GM21367 (cell line): Measurements from ENCODE around the gene SV2C.
"Not testable (repeated sequence)": the region's sequence is repeated elsewhere in the genome, so short reads cannot be mapped to it uniquely, and the experiment has no call there.

Experiments used
- ATAC-seq: cut with Tn5 transposase; IDR thresholded peaks from one replicate; pipeline ENCODE4 v1.9.1; 2021; ENCODE audit not compliant: unreplicated experiment

The SV2C gene

DNA sequence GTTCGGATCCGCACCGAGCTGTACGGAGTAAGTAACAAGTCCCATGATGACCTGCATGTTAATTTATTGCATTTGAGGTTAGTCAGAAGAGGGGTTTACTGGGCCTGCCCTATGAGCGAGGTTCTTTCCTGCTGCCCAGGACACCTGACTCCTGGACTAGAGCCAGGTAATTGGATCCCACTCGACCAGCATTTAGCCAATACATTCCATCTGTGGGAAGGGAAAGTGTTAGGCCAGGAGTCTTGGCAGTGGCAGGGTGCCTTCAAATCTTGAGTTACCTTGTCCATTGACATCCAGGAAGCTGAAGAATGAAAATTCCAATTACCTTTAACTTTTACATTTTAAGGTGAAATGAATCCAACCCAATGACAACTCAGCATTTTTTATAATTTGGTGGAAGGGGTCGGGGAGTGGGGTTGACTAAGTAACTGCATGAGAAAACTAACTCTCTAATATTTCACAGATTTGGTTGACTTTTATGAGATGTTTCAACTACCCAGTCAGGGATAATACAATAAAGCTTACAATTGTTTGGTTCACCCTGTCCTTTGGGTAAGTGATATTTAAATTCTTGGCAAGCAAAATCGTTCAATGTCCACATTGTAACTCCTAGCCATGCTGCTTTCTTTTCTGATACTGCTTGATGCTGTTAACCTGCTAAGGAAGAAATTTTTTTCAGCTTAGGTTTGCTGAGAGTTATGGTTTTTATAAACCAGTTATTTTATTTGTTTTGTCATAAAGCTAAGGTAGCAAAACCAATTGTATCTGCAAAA lies 208.3 kb downstream of the SV2C start:
- no peak for ATAC-seq

DNA sequence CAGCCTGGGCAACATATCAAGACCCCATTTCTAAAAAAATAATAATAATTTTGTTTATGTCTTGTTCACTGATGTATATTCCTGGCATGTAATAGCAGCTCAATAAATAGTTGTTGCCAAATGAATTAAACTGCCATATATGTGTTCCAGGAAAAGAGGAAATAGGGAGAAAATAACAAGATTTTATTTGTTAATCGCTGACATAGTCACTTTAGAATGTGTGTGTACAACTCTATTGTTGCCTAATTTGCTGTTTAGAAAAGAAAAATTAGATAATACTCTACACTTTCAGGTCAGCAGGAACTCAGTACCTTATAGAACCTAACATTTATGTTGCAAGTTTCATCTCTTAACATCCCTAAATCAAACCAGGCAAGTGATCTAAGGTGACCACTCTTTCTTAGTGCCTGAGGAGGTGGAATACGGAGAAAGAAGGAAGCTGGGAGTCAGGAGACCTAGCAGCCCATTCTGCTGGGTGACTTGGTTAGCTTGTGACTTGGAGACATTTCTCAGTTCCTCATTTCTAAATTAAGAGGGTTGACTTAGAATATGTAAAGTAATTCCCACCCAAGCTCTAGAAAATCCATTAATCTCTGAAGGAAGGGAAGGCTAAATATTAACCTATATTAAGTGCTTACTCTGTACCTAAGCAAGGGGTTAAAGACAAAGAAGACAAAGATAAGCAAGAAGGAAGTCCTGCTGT lies 209.6 kb downstream of the SV2C start:
- peak; percentile 80 for ATAC-seq

DNA sequence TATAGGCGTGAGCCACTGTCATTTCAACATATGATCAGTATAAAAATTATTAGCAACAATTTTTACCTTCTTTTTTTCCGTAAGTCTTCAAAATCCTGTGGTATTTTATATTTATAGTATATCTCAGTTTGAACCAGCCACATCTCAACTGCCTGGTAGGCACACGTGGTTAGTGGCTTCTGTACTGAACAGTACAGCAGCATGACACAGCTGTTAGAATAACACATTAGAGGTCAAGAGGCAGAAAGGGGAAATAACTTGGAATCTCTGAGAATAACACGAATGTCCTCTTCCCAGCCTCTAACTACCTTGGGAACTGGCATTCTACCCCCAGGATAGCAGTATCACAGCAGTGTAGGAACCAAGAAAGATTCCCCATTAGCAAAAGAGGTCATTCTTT lies 211.4 kb downstream of the SV2C start:
- ATAC-seq: no peak

- ATAC-seq: no peak
Observed at GRCh38 chr5:76298852-76299251, 215.7 kb downstream of the SV2C start.

- ATAC-seq: no peak
Observed at GRCh38 chr5:76299592-76299991, 216.4 kb downstream of the SV2C start.

- ATAC-seq: not testable (repeated sequence)
Observed at GRCh38 chr5:76301932-76302331, 218.7 kb downstream of the SV2C start.

DNA sequence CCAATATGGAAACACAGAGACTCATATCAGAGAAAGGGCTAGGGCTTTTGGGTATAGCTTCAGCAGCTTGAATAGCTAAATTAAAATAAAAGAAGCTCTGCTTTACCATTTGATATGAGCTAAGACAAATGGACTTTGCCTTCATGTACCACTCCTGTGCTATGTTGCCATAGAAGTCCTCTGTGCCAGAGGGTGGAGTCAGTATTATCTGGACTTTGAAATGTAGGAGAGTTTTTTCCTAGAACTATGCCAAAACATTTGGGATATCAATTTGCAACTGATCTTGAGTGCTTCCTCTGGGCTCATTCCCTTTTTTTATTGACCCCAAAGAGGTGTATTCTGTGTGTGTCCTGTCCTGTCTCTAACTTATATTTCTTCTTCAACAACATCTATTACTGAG lies 219.5 kb downstream of the SV2C start:
- not testable (repeated sequence) for ATAC-seq

GRCh38 chr5:76303921-76304320 lies 220.7 kb downstream of the SV2C start:
- peak; percentile 62 for ATAC-seq

GRCh38 chr5:76305269-76305668 lies 222.1 kb downstream of the SV2C start:
- ATAC-seq: no peak

- no peak for ATAC-seq
Observed at GRCh38 chr5:76305775-76306174, 222.6 kb downstream of the SV2C start.

DNA sequence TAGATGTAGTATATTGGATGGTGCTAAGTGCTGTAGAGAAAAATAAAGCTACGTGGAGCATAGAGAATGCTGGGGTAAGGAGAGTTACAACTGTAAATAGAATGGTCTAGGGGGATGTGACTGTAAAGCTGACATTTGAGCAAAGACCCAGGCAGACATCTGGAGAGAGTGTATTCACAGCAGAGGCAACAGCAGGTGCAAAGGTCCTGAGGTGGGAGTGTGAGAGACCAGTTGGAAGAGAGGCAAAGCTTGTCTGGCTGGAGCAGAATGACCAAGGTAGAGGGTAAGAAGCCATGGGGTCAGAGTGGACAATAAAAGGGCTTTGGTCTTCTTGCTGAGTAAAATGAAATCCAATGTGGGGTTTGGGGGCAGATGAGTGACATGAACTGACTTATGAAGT lies 227.0 kb downstream of the SV2C start:
- ATAC-seq: no peak

- no peak for ATAC-seq
Observed at GRCh38 chr5:76312783-76313182, 229.6 kb downstream of the SV2C start.

DNA sequence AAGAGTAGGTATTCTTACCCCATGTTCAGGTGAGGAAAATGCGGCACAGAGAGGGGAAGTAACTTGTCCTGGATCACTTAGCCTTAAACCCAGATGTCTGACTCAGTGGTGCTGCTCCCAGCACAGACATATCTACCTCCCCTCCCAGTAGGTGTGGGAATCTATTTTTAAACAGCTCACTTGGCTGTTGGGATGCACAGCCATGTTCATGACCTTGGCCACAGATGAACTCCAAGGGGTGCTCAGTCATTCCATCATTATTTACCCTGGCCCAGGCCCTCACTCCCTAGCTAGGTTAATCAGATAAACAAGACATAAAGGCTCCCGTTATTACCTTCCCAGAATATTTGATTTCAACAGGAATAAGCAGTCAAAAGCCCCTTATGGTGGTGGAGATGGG lies 231.5 kb downstream of the SV2C start:
- no peak for ATAC-seq

GRCh38 chr5:76319673-76320072 lies 236.5 kb downstream of the SV2C start:
- no peak for ATAC-seq

DNA sequence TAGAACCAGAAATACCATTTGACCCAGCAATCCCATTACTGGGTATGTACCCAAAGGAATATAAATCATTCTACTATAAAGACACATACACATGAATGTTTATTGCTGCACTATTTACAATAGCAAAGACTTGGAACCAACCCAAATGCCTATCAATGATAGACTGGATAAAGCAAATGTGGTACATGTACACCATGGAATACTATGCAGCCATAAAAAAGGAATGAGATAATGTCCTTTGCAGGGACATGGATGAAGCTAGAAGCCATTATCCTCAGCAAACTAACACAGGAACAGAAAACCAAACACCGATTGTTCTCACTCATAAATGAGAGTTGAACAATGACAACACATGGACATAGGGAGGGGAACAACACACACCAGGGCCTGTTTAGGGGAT lies 240.3 kb downstream of the SV2C start:
- not testable (repeated sequence) for ATAC-seq

GRCh38 chr5:76325326-76325725 lies 242.1 kb downstream of the SV2C start:
- ATAC-seq: no peak

DNA sequence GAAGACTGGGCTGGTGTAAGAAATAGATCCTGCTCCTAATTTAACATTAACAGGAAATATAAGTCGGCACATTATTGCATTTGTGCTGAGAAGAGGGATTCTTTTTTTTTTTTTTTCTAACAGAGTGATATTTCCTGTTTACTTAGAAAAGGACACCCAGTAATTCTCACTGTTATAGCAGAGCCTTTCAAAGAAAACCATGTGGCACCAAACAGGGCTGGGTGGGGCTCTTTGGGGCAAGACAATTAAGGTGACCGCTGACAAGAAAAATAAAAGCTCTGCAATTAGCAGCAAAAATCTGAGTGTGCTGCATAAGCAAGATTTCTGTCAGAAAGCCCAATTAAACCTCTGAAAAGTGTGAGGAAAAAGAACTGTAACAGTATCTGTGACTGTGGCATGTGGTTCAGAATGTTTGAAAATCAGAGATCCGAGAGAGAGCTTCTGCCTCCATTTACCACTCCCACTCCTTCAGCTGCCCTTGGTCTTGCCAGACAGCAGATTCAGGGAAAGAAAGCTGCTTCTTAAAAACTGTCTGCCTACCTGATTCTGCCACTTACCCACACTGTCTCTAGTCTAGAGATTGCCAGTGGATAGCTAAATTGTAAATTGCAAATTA lies 242.8 kb downstream of the SV2C start:
- no peak for ATAC-seq

DNA sequence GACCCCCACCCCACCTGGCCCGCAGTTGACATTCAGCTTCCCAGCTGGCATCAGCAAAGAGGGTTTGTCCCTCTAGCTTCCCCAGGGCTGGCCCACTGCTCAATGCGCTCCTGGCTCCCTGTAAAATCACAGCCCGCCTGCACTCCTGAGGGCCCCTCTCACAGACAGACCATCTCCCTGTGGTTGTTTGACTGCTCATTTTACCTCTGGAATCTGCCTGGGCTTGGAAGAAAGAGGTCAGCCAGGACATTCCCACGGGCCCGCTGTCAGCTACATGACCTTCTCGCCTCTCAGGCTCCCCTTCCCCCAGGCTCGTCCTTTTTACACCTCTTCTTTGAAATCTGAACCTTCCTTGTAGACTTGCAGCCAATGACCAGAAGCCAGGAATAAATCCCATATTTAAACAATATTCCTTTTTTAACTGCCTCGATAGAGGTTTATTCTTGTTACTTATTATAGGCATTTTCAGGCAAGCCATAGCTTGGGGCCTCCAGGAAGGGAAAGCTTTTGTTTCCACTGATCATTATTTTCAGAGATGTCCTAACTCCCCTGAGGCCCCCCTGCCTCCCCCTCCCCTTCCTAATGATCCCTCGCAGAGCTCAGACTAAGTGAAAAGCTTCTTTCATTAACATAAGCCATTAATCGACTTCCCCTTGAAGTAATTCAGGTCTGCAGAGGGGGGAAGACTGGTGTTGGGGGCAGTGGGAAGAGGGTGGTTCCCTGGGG lies 243.6 kb downstream of the SV2C start:
- no peak for ATAC-seq

DNA sequence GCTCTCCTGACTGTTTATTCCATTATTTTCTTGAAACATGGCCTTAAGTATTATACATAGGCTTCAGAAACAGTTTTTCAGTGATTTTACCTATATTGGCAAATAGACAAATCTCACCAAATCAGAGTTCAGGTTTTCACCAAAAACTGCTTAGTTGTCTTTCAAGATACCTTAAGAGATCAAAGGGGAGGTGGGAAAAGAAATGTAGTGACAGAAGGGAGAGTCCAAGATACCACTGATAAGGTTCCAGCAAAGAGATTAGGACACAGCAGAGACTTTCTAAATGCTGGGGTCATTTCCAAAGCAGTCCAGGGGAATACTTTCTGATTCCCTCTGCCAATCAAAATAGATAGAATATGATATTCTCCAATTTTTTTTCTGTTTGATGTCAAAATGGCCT lies 246.2 kb downstream of the SV2C start:
- ATAC-seq: no peak

GRCh38 chr5:76331126-76331525 lies 247.9 kb downstream of the SV2C start:
- no peak for ATAC-seq

- ATAC-seq: no peak
Observed at GRCh38 chr5:76332102-76332501, 248.9 kb downstream of the SV2C start.
